SHP77 (cell line): Measurements from ENCODE around the gene MGAT1.
"Not testable (repeated sequence)": the region's sequence is repeated elsewhere in the genome, so short reads cannot be mapped to it uniquely, and the experiment has no call there.

ENCODE experiments used
- DNase-seq, 2 experiments: peaks; one replicate each; lab custom pipeline; 2025; lab: John Stamatoyannopoulos, UW

Gene MGAT1

DNA sequence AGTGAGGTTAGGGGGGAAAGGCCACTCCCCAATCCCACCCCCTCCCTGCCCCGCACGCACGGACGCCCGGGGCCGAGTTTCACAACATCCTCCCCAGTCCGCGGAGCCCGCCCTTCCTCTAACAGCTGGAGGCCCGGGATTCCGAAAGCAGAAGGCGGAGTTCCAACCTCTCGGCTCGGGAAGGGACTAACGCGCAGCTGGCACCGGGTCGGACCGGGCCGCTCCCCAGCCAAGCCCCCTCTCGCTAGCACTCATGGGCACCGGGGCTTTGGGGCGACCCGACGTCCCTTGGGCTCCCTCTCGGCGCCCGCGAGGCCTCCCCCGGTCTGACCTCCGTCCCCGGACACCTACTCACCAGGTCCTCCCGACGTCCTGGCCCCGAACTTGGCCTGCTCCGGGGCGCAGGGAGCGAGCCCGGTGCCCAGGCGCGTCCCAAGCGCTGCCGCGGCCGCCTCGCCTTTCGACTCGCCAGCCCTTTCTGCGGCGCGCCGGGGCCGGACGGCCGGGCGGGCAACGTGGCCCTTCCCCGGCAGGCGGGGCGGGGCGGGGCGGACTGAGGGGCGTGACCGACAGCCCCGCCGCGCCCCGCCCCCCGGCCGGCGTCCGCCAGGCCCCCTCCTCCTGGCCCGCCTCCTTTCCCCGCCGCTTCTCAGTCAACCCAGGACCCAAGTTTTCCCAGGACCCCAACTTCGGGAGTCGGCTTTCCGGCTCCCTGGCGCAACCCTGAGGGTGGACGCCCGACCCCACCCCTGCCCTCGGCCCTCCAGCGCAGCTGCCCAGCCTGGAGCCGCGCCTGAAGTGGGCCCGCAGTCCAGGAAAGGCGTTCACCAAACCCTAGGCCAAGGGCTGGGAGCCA lies at the start of gene MGAT1:
MGAT1 (minus strand) TSS at position 482 of the 856 bp plus-strand sequence. CDS start 9,835 bp downstream, outside the sequence.
- DNase-seq, result peak in 1 of 2 experiments; percentile 56

DNA sequence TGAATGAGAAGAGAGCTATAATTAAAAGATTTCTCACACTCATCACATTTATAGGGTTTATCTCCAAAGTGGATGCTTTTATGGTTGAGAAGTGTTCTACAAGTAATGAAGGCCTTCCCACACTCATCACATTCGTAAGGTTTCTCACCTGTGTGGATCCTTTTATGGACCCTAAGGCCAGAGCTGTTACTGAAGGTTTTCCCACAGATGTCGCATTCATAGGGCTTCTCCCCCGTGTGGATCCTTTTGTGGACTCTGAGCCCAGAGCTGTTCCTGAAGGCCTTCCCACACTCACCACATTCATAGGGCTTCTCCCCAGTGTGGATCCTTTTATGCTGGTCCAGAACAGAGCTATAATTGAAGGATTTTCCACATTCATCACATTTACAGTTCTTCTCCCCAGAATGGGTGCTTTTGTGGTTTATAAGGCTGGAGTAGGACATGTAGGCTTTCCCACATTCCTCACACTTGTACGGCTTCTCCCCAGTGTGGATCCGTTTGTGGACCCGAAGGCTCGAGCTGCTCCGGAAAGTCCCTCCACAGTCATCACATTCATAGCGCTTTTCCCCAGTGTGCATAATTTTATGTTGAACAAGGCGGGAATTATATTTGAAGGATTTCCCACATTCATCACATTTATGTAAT lies 48.0 kb upstream of the MGAT1 start:
- DNase-seq, result no peak

DNA sequence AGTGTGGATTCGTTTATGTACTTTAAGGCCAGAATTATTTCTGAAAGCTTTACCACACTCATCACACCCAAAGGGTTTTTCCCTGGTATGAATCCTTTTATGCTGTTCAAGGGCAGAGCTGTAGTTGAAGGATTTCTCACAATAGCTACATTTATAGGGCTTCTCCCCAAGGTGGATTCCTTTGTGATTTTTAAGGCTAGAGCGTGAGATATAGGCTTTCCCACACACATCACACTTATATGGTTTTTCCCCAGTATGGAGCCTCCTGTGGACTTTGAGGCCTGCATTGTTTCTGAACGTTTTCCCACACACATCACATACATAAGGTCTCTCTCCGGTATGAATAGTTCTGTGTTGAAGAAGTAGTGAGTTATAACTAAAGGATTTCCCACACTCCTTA lies 47.2 kb upstream of the MGAT1 start:
- no peak for DNase-seq

DNA sequence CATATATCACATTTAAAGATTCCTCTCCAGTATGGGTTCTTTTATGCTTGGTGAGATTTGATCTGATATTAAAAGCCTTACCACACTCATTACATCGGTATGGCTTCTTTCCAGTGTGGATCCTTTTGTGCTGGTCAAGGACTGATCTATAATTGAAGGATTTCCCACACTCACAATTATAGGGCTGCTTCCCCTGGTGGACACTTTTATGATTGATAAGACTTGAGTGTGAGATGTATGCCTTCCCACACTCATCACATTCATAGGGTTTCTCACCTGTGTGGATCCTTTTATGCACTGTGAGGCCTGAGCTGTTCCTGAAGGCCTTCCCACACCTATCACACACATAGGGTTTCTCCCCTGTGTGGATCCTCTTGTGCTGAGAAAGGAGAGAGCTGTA lies 46.3 kb upstream of the MGAT1 start:
- DNase-seq, result no peak

DNA sequence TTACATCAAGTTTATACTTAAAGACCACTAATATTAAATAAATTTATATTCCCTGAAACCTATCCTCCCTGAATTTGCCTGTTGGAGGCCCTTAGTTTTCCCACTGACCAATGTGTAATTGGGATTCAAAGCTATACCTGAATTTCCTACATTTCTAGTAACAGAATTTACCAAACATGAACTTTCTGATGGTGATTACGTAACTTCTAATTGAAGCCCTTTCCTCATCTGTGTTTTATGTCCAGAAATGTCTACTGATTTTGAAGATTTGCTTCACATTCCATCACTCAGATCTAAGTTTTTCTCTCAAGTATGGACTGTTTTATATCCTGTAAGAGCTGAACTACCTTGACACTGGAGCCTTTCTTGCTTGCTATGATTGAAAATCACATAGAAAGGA lies 45.7 kb upstream of the MGAT1 start:
- DNase-seq, result no peak

DNA sequence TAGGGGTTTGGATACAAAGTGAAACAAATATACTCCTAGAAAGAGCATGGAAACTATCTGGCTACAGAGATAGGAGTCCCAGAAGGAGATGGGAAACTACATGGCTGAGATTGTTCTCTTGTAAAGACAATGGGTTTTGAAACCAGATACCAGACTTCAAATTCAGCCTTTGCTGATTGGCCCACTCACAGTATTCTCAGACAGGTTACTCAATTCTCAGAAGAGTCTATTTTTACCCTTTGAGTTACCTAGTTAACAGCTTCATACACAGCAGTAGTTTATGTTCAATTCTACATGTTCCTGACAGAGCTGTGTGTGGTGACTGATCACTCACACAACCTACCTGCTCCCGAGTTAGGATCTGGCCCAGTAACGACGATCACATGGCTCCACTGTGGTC lies 44.4 kb upstream of the MGAT1 start:
- no peak for DNase-seq

DNA sequence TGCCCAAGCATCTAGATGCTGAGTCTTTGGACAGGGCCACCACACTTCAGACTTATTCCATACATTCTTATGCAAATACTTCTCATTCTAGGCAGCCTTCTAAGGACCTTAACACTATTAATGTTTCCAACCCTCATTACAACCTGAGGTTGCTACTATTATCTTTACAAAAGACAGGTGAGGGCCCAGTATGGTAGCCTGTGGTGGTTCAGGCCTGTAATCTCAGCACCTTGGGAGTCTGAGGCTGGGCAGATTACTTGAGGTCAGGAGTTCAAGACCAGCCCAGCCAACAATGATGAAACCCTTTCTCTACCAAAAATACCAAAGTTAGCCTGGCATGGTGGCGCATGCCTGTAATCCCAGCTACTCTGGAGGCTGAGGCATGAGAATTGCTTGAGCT lies 42.3 kb upstream of the MGAT1 start:
- DNase-seq, result no peak

DNA sequence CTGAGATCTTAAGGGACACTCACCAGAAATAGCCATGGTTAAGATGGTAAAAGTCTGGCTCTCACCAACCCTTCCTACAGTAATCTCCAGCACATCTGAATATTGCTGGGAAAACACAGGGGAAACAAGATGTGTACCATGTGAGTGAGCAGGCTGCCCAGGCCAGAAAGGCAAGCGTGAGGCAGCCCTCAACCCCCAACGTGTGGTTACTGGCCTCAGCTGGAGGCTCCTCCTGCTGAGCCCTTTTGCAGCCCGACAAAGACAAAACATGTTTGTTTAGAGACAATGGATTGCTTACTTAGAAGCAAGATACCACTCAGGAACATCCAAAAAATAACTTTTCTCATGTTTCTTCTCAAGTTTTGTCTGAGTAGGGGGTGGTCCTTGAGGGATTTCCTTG lies 41.8 kb upstream of the MGAT1 start:
- no peak for DNase-seq

DNA sequence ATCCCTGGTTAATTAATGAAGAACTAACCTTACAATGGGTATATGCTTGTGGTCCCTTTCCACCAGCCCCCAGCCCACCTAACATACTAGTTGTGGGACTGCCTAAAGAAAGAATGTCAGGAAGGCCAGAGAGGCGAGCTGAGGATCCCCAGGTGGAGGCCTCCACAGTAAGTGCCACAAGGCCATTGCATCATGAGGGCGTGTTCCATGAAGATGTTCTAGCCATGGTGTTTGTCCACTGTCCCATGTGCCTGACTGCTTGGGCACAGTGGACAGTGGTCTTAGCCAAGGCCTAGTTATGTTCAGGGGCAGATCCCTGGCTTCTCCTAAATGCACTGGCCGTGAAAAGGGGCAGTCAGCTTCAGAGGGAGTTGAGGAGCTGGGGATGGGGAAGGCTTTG lies 37.3 kb upstream of the MGAT1 start:
- DNase-seq, result no peak

DNA sequence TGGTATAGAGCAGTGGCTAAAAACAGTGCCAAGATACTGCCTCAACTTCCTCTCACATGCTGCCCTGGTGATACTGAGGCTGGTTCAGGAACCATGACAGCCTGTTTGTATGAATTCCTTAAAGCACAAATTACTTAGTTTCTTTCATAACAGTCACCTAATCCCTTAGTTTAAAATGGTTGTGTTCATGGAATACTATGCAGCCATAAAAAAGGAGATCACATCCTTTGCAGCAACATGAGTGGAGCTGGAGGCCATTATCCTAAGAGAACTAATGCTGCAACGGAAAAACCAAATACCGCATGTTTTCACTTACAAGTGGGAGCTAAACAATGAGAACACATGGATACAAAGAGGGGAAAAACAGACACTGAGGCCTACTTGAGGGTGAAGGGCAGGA lies 36.6 kb upstream of the MGAT1 start:
- DNase-seq, result no peak

DNA sequence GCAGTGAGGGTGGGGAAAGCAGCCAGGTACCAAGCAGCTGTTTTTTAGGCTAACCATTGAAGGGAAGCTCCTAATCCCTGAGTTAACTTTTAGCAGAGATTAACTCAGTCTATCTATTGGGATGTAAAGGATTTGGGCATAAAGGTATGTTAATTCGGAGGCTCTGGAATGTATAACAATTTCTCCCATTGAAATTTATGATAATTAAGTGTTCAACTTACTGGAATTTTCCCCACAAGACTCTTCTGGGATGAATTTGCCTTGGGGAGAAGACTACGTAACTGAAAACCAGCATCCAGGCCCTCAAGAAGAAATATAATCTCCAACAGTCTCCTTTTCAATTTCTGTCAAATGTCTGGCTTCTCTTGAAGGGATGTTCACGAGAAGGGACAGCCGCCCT lies 34.9 kb upstream of the MGAT1 start:
- no peak for DNase-seq

DNA sequence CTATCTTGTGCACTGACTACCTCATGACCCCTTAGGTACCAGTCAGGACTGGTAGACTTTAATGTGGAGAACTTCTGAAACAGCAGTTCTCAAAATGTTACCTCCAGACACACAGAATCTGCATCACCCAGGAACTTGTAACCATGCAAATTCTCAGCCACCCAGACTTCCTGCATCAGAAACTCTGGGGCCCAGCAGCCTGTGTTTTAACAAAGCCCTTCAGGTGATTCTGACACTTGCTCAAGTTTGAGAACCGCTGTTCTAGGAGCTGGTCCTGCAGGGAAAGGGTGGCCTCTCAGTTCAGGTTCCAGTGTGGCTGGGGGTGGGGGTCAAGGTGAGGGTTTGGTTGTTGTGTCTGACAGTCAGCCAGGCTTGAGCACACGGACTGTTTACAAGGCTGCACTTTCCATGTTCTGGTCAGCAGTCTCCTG lies 30.0 kb upstream of the MGAT1 start:
- DNase-seq, result no peak

DNA sequence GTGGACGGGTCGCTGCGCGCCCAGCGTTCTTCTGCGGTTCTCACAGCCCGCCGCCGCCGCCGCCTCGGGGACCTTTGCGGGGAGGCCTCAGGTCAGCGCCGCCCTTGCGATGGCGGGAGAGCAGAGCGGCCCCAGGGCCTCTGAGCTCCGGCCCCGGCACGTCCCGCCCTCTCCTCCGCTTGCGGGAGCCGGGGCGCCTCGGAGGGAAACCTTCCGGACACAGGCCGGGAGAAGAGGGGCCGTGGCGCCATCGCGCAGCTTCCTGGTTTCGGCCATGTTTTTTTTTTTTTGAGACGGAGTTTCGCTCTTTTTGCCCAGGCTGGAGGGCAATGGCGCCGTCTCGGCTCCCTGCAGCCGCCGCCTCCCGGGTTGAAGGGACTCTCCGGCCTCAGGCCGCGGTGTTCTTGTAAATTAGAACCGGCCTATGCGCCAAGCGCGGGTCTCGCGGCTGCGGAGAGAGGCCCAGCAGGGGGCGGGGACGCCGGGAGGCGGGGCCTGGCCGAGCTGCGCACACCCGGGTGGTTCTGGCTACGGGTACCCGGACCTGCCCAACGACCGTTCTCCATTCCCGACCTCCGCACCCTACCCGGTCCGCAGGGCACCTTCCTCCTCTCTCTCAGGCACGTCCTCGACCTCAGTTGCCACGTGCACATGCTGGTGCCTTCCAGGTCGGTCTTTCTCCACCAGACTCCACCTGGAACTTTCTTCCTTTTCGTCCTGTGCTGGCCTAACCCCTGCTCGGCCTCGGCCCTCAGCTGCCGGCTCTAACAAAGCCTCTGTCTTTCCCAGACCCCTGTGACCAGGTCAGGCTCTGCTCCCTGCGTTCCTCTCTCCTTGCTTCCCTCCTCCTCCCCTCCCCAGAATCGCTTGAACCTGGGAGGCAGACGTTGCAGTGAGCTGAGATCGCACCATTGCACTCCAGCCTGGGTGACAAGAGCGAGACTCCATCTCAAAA lies 28.8 kb upstream of the MGAT1 start:
- peak; percentile 59 to 74 for DNase-seq

DNA sequence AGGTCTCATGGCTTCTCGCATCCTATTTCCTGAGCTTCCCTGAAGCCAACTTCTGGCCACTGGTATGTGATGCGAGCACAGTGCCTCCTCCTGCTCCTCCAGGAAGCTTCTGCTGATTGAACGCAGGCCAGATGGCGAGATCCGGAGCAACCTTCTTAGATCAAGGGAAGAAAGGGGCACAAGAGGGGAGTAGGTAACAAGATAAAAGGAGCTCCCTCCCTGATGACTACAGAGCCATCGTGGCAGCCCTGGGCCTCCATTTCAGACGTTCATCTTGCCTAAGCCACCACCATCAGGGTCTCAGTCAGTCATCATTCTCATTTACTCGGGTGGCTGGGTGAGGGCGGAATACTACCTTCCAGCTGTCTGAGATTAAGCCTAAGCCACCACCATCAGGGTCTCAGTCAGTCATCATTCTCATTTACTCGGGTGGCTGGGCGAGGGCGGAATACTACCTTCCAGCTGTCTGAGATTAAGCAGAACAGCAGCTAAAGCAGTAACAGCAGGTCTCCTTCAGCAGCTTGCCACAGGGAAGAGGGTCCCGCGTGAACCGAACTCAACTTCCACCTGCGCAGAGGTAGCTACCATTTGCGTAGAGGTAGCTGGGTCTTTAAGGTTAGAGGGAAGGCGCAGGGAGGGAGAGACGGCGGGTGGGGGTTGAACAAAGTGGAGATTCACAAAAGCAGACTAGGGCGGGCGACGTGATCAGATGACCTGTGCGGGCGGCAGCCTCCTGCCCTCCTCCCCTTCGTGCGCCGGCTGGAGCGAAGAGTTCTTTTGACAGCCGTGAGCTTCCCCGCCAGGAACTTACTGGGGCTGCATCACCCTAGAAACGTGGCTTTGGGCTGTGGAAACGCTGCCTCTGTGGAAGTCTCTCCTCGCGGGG lies 27.9 kb upstream of the MGAT1 start:
- DNase-seq, result peak in 1 of 2 experiments; percentile 44

DNA sequence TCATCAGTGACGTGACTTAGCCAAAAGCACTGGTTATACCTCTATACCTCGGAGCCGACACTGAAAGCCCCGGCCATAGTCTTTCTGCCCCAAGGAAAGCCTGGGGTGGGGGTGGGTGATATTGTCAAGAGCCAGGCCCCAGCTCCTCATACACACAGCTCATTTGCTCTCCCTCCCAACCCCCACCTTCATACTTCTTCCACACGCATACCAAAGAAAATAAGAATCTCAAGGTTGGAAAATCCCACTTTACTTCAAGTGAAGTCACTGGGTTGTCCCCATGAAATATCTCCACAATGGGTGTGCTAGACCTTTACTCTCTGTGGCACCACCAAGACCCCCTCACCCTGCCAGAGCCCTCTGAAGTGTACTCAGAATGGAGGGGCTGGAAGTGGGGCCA lies 27.1 kb upstream of the MGAT1 start:
- DNase-seq, result no peak

DNA sequence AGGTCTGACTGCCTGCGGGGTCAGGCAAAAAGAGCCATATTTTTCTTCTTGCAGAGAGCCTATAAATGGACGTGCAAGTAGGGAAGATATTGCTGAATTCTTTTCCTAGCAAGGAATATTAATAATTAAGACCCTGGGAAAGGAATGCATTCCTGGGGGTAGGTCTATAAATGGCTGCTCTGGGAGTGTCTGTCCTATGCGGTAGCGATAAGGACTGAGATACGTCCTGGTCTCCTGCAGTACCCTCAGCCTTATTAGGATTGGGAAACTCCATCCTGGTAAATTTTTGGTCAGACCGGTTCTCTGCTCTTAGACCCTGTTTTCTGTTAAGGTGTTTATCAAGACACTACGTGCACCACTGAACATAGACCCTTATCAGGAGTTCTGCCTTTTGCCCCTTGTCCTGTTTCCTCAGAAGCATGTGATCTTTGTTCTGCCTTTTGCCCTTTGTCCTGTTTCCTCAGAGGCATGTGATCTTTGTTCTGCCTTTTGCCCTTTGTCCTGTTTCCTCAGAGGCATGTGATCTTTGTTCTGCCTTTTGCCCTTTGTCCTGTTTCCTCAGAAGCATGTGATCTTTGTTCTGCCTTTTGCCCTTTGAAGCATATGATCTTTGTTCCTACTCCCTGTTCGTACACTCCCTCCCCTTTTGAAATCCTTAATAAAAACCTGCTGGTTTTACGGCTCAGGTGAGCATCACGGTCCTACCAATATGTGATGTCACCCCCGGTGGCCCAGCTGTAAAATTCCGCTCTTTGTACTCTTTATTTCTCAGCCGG lies 26.3 kb upstream of the MGAT1 start:
- DNase-seq, result not testable (repeated sequence)

DNA sequence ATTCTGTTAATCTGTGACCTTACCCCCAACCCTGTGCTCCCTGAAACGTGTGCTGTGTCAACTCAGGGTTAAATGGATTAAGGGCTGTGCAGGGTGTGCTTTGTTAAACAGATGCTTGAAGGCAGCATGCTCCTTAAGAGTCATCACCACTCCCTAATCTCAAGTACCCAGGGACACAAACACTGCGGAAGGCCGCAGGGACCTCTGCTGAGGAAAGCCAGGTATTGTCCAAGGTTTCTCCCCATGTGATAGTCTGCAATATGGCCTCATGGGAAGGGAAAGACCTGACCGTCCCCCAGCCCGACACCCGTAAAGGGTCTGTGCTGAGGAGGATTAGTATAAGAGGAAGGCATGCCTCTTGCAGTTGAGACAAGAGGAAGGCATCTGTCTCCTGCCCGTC lies 24.8 kb upstream of the MGAT1 start:
- DNase-seq, result not testable (repeated sequence)

DNA sequence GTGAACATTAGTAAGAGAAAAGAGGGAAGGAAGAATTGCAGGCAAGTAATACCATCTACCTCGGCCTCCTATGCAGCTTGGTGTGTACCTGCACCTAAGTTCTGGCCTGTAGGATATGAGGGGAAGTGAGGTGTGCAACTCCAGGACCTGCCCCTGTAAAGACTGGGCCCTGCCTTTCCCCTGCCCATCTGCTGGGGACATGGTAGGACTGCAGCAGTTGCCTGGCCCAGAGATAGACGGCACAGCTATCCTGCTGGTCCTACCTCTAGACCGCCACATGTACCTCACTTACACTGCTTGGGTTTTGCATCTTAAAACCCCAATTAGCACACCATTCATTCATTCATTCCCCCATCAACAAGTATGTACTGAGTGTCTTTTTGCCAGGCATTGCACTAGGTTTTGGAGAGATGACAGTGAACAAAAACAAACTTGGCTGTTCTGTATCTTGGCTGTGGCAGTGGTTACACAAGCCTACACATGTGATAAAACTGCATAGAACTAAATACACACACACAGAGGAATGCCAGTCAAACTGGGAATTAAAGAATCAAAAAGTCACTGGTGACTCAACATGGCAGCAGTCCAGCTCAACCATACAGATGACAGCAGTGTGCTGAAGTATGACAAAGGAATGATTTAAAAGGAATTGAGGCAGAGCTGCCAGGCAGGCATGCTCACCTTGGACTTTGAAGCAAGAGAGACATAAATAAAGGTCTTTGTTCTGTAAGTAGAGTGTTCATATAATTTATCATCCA lies 23.3 kb upstream of the MGAT1 start:
- no peak for DNase-seq

DNA sequence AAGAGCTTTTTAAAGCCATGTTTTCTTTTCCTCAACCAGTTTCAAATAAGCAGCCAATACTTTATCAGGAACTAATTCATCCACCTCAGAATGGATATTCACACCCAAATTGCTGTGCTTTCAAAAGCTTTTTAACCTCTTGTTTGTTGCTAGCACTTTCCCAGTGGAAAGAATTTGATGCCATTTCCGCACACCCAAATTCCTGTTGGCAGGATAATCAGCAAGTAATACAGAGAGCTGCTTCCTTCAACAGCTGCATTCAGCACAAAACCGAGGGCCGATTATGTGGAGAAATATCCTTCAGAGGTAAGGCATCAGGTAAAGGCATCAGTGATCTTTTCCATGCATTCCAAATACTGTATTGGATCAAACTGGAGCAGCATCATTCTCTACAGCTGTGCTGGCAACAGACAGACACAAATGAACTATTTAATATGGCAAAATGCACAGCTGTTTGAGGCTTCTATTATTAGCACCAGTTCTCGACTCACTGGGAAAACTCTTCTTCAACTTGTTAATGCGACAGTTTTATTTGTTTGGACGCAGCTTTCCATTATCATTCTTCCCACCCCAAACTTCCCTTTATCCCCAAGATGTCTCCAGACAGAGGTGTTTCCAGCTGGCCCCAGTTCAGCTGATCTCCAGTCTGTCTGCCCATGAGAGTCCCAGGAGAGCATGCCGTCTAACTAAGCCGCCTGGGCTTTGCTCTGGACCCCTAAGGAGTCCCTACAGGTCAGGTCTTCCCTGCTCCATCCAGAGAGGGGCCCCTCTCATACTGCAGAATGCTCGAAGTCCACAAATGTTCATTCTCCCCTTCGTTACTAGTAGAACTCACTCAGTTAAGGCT lies 22.2 kb upstream of the MGAT1 start:
- no peak for DNase-seq
